ENCODE measurements around the gene TNFAIP1.
A peak's percentile ranks its signal among the peaks of the same experiment; 100 is the strongest.
"Not testable (repeated sequence)": the region's sequence is repeated elsewhere in the genome, so short reads cannot be mapped to it uniquely, and the experiment has no call there.

Gene TNFAIP1

DNA sequence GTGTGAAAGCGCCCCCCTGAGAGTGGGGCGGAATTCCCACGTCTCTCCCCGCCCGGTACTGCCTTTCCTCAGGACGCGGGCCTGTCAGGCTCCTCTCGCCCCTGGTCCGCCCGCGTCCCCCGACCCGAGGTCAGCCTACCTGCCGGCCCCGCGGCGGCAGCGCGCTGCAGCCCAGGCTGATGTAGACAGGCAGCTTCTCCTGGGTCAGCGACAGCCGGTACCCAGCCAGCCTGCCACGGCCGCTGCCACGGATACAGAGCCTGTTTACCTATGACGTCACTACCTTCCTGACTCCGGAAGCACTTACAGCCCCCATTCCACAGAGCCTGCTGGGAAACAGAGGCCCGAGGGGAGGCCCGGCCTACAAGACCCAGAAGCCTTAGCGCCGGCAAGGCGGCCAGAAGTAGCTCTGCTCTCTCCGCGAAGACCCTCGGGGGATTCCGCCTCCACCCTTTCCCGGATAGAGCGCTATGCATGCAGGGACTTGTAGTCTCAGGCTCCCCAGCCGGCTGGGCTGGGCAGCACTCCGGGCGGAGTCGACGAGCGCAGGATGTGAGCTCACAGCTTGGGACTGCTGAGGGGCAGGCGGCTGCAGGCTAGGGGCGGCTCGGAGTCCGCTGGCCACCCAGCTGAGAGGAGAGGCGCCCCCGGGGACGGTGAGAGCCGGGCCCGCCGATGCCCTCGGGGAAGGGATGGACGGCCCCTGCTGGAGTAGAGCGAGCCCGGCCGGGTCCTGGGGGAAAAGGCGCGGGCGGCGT, at the start of gene TNFAIP1, which contains the start of gene IFT20:
Gene TNFAIP1 (plus strand): TSS at position 561 of the 758 bp plus-strand sequence. CDS start 3,761 bp downstream, outside the sequence.
Gene IFT20 (minus strand): TSS at position 272 of the 758 bp plus-strand sequence. CDS start 3,487 bp downstream, outside the sequence.
- peak; percentile 96 for DNase-seq

- no peak for DNase-seq
Measured at GRCh38 chr17:28285965-28286364, 49.6 kb upstream of the TNFAIP1 start.

DNA sequence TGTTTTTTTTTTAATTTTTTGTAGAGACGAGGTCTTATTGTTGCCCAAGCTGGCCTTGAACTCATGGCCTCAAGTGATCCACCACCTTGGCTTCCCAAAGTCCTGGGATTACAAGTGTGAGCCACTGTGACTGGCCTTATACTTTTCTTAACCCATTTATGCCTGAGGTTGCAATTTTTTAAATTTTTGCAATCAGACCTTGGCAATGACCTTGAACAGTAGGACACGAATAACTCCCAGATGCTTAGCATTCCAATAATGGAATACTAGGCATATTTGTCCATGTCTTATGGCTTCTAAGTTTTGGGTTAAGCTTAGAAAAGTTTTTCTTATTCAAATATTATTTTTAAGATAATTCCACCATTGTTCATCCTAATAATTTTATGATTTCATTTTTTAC, 44.9 kb upstream of the TNFAIP1 start:
- no peak for DNase-seq

GRCh38 chr17:28291780-28292330, 43.7 kb upstream of the TNFAIP1 start:
- no peak for DNase-seq

GRCh38 chr17:28292878-28293277, 42.7 kb upstream of the TNFAIP1 start:
- DNase-seq: not testable (repeated sequence)

DNA sequence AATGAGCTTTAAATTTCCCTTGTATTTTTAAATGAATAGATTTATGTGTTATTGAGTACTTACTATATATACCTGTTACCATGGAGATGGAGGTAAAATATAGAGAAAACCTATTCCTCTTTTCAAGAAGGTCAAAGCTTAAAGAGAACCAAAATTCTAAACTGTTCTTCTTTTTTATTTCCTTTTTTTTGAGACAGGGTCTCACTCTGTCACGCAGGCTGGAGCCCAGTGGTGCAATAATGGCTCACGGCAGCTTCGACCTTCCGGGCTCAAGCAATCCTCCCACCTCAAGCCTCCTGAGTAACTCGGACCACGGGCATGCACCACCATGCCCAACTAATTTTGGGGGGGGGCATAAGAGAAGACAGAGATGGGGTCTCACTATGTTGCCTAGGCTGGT, 41.6 kb upstream of the TNFAIP1 start:
- DNase-seq: no peak

GRCh38 chr17:28295677-28296578, 39.6 kb upstream of the TNFAIP1 start:
- DNase-seq: no peak

DNA sequence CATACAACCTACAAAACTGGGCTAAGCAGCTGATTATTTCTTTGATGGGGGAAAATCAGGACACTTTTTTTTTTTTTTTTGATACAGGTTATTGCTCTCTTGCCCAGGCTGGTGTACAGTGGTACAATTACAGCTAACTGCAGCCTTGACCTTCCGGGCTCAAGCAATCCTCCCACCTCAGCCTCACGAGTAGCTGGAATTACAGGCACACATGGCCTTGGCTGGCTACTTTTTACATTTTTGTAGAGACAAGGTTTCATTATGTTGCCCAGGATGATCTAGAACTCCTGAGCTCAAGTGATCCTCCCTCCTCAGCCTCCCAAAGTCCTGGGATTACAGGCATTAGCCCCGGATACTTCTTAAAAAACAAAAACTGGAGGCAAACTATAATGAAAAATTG, 37.1 kb upstream of the TNFAIP1 start:
- DNase-seq: no peak

DNA sequence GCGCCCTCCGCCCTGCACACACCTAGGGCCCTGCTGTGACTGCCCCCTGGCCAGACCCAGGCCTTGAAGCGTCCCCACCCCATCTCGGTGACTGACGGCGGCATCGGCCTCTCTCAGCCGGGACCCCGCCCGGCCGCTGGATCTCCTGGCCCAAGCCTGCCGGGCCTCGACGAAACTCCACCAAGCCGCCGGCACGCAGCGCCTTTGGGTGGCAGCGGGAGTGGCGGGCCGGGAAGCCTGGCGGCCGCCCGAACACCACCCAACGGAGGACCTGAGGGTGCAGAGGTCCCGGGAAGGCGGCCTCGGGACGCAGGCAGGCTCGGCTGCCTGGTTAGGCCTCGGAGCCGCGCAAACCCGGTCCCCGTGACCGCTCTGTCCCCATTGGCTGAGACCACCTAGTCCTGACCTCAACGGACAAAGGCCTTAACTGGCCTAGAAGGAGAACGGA, 28.6 kb upstream of the TNFAIP1 start:
- DNase-seq: no peak

DNA sequence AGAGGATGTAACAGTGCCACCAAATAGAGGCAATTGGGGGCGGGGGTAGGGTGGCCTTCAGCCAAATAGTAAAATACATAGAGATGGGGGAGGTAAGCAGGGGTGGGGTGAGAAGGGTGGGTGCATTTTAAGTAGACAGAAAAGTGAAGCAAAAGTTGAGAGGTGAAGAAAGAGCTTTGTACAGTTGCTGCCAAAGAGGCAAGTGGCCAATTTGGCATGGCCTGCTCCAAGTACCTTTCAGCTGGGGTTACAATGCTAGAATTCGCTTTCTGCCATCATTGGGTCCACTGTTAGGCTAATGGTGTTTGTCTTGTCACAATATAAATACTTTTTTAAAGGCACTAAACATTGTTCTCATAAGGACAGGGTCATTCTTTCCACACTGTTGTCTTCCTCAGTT, 21.7 kb upstream of the TNFAIP1 start:
- DNase-seq: no peak

- DNase-seq: no peak
Measured at GRCh38 chr17:28315846-28316705, 19.5 kb upstream of the TNFAIP1 start.

- no peak for DNase-seq
Measured at GRCh38 chr17:28317099-28317965, 18.2 kb upstream of the TNFAIP1 start.

DNA sequence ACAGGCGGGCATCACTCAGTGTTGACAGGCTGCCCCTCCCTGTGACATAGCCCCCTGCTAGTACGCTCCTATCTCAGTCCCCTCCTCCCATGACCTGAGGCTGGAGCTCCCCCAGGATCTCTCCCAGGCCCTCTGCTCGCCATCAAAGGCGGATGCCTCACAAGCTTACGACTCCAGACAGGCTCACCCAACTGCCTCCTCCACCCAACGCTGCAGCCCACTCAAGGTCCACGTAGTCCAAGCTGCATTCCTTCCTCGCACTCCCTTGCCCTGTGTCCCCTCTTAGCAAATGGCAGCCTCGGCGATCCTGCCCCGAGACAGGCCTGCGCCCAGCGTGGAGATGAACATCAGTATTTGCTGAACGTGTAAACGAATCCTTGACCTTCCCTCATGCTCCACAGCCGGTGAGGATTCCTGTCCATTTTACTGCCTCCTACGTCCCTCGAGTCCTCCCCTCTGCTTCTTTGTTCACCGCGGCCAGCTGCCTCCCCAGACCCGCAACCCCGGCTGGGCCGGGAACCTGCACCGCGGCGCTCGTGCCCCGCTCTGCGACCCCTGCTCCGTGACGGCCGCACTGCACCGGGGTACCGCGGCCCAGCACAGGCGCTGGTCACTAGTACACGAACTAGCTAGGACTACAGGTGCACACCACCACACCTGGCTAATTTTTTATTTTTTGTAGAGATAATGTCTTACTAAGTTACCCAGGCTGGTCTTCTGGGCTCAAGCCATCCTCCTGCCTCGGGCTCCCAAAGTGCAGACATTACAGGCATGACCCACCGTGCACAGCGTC, 17.4 kb upstream of the TNFAIP1 start:
- DNase-seq: no peak

DNA sequence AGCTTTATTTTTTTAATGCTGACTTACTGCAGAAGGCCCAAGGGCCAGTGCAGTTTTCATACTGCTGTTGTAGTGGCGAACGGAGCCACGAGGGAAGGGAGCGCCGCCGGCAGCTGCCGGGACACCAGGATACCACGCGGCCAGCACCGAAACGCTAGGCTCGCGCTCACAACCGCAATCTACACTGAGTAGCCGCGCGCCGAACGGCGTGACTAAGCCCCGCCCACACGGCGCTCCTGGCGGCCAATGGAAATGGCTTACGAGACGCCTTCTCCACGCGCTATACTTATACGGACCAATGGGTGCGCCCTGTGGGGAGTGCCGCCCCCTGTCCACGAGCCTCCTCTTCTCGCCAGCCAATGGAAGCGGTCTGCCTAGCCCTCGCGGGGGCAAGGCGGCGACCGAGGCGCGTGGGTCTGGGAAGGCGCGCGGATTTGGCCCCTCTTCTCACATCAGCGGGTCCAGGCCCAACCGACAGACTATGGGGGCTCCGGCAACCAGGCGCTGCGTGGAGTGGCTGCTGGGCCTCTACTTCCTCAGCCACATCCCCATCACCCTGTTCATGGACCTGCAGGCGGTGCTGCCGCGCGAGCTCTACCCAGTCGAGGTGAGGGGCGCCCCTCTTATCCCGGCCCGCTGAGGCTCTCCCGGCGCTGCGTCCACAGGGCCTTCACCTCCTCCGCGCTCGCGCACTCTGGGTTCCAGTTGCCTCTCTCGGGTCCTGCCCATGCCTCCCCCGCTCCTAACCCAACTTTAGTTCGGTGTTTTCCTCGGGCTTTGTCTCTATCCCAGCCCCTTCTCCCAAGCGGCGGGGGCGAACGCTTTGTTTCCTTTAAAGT, 16.6 kb upstream of the TNFAIP1 start, which contains the start of gene TMEM97:
Gene TMEM97 (plus strand): TSS at position 442 of the 839 bp plus-strand sequence. CDS start 40 bp downstream, at position 482.
- peak; percentile 94 for DNase-seq

DNA sequence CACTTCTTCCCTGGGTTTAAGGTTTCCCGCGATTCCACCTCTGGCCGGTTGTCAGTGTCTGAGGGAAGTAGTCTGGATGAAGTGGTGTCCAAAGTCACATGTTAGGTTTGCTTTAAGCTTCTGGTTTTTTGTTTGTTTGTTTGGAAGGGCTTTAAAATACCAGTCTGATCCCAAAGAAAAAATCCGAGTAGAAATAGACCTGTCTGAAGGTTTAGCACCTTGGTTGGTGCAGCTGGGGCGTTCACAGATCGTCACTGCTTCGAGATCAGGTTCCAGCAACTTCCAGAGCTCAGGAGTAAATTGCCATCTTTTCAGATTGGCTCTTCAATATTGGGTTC, 16.0 kb upstream of the TNFAIP1 start:
- DNase-seq: no peak

GRCh38 chr17:28320215-28321061, 15.1 kb upstream of the TNFAIP1 start:
- no peak for DNase-seq

- no peak for DNase-seq
Measured at GRCh38 chr17:28324267-28324745, 11.3 kb upstream of the TNFAIP1 start.

DNA sequence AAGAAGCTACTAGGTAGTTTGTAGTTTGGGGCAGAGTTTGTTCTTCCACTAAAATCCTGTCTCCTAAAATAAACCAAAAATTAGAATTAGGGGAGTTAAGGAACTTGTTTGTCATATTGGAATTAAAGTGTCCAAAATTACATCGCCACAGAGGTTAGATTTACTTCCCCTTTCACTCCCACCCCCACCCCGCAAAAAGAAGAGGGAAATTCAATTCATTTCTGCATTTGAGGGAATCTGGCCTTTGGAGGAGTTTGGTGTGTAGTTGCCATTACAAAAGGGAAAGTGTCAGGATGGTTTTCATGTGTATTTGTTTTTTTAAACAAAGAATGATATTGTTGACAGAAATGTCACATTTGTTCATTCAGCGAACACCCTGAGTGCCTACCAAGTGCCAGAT, 10.8 kb upstream of the TNFAIP1 start:
- DNase-seq: no peak

All from activated CD4-positive, alpha-beta T cell treated with anti-CD3 and anti-CD28 coated beads, Interleukin-2, amount 50 U/mL, for 1 hour (primary cell).